HG02759 (cell line): ENCODE results near the gene BRSK1.

Experiments
- ATAC-seq: cut with Tn5 transposase; IDR thresholded peaks from one replicate; pipeline ENCODE4 v1.9.1; 2021; ENCODE audit warnings: mild to moderate bottlenecking, moderate library complexity; ENCODE audit not compliant: unreplicated experiment

Gene BRSK1

GRCh38 chr19:55303477-55303876, 19.7 kb downstream of the BRSK1 start:
- ATAC-seq, result no peak

DNA sequence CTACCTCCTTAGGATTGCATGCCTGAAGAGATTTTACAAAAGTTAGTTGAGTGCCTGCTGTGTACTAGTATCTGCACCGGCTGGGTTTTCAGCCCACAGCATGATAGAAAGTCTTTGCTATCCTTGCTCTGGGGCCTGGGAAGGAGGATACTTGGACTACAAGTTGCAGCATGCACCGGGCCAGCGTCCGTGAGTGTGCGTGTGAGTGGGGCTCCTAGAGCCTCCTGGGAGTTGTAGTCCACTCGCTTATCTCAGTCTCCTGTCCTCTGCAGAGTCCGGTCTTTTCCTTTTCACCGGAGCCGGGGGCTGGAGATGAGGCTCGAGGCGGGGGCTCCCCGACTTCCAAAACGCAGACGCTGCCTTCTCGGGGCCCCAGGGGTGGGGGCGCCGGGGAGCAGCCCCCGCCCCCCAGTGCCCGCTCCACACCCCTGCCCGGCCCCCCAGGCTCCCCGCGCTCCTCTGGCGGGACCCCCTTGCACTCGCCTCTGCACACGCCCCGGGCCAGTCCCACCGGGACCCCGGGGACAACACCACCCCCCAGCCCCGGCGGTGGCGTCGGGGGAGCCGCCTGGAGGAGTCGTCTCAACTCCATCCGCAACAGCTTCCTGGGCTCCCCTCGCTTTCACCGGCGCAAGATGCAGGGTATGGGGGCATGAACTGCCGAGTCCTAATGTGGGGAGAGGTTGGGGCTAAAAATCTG, 20.6 kb downstream of the BRSK1 start:
- no peak for ATAC-seq

DNA sequence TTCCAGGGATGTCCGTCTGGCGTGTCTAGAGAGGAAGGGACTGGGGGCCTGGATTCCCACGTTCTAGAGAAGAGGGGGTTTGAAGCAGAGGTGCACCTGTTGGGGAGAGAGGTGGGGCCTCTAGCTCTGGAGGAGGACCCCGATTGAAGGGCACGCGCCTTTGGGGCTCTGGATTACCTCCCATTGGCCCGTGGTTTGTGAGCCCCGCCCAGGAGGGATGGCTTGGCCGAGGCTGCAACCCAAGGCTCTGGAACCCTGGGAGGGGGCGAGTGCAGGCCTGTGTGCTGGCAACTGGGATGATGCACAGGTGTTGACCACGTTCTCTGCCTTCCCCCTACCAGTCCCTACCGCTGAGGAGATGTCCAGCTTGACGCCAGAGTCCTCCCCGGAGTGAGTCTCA, 21.2 kb downstream of the BRSK1 start:
- ATAC-seq, result no peak

GRCh38 chr19:55305491-55305890, 21.7 kb downstream of the BRSK1 start:
- no peak for ATAC-seq

GRCh38 chr19:55305983-55306562, 22.3 kb downstream of the BRSK1 start:
- ATAC-seq, result no peak

DNA sequence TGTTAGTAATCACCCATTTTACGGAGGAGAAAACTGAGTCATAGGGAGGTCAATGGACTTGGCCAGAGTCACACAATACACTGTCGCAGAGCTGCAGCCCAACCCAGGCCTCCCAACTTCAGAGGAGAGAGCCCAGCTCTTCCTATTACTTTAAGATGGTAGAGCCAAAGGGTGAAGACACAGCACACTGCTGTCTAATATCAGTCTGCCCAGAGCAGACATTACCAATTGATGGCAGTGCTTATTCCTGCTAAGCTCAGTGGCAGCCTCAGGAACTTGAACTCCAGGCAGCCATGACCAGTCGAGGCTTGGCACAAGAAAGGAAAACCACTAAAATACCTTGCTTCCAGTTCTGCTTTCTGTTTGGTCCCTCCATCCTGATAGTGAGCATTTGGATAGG, 22.9 kb downstream of the BRSK1 start:
- ATAC-seq, result no peak

DNA sequence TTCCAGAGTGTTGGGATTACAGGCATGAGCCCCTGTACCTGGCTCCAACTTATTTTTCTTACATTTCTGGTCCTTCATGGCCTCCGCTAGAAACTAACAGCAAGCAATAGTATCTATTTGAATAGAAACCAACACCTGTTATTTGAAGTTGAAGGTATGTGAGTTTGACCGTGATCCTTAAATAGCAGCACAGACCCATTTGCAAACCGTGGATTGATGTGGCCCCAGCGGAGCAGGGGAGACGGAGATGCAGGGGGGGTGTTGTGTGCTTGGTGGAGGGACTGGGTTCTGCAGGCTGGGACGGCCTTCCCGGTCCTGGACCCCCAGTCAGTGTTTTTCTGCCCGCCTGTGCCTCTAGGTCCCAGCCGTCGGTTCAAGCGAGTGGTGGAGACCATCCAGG, 24.5 kb downstream of the BRSK1 start:
- ATAC-seq, result no peak

DNA sequence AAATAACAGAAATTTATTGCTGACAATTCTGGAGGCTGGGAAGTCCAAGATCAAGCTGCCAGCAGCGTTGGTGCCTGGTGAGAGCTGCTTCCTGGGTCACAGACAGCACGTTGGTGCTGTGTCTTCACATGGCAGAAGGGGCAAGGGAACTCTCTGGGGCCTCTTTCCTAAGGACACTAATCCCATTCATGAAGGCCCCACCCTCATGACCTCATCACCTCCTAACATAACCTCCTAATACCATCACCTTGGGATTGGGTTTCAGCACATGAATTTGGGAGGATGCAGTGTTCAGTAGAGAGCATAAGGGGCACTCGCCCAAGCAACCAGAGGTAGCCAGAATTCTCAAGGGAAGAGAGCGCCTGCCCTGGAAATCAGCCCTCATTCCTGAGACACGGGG, 25.7 kb downstream of the BRSK1 start:
- ATAC-seq, result no peak

DNA sequence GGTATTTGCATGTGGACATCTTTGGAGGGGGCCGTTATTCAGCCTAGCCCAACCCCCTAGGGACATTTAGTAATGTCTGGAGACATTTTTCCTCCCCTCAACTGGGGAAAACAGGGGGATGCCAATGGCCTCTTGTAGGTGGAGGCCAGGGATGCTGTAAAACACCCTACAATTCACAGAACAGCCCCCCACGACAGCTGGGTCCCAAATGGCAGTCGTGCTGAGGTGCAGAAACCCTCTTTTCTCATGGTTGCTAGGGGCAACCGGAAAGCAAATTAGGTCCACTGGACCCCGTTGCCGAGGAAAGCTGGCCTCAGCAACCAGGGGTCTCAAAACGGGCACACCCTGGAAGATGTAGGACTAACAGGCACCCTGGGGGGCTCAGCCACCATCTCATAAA, 26.7 kb downstream of the BRSK1 start:
- ATAC-seq, result no peak

DNA sequence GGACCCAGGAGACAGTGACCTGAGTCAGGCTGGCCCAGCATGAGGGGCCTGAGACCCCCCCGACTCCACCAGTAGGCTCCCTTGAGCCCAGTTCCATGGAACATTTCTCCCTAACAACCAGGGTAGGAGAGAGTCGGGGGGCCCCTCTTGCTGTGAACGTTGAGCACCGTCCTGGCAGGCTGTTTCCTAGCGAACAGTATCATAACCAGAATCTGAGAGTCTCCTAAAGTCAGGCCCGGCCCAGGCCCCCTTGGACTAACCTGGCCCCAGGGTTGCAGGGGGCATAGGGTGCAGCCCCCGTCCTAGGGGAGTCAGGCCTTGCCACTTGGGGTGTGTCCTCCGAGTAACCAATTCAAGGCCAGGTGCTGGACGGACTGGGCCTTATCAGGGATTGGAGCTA, 27.6 kb downstream of the BRSK1 start:
- no peak for ATAC-seq

GRCh38 chr19:55311797-55312196, 28.0 kb downstream of the BRSK1 start:
- no peak for ATAC-seq

GRCh38 chr19:55312621-55313512, 29.1 kb downstream of the BRSK1 start:
- ATAC-seq, result no peak

GRCh38 chr19:55314396-55314795, 30.6 kb downstream of the BRSK1 start:
- no peak for ATAC-seq

- no peak for ATAC-seq
These were observed 32.2 kb downstream of the BRSK1 start for GRCh38 chr19:55315956-55316525.

DNA sequence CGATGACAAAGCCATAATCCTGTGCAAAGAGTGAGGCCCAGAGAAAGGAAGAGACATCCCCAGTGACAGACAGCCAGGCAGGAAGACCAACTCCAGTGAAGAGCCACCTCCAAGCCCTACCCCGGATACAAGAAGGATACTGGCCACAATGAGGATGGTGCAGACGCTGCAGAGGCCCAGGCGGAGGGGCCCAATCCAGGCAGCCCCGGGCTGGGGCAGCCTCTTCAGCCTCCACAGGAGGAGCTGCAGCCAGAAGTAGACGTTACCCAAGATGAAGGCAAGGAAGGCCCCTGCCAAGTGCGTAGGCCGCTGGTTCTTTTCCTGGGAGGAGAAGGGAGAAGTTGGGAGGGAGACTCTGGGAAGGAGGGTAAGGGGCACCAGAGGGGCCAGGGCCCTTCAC, 32.8 kb downstream of the BRSK1 start:
- no peak for ATAC-seq

DNA sequence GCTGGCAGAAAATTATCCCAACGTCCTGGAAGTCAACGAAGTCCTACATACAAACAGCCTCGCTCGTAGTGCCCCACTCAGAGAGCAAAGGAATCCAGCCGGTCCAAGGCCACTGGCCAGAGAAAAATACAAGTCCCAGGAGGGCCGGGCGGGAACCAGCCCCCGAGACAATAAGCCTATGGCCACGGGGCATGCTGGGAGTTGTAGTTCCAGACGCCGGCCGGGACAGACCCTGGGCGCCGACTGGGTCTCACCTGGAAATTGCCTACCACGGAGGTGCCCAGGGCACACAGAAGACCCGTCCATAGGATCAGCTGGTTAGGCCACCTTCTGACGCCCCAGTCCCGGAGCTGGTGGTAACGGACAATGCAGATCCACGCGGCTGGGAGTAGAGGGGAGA, 36.0 kb downstream of the BRSK1 start:
- ATAC-seq, result no peak

GRCh38 chr19:55320844-55321419, 37.1 kb downstream of the BRSK1 start:
- ATAC-seq, result no peak

DNA sequence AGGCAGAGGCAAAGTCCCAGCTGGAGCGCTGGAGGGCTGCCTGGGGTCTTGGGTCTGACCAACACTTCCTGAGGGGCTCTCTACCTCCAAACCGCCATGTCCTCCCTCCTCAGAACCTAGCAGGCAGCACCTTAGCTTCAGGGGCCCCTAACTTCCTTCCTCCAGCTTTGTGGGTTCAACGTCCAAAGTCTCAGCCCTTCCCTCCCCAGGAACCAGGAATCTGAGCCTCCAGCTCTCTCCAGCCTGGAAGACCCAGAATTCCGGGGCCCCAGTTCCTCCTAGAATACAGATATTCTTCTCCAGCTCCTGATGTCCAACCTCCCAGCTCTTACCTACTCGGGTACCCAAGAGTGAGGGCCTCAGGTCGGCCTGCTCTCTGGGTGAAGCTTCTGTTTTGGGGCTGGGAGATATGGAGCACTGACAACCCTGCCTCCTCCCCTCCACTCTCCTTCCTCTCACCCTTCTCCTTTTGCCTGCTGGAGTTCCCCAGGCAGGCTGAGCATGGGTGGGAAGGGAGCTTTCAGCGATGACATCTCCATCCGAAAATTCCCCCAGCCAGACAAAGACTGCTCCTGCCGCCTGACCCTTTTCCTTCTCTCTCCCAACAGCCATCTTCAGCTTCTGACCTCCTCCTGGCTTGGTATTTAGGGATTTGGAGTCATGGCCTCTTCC, 37.8 kb downstream of the BRSK1 start:
- no peak for ATAC-seq

- no peak for ATAC-seq
These were observed 38.5 kb downstream of the BRSK1 start for GRCh38 chr19:55322204-55322885.

DNA sequence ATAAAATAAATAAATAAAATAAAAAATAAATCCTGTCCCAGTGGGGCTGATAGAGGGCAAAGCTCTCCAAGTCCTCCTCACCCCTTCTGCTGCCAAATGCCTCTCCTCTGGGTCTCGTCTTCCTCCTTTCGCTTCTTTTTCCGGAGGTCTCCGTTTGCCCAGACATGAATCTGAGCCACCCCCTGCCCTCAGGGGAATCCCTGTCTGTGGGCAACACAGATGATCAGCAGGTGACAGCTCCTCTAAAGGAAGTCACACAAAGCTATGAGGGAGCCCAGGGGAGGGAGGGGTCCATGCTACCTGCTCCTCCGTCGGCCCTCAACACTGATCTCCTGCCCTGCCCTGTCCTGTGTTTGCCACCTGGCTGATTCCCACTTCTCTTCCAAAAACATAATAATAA, 40.9 kb downstream of the BRSK1 start:
- no peak for ATAC-seq
